OCI-LY3 (cell line): ENCODE measurements around the gene DNM3.

Experiments used
- EZH2phosphoT487 ChIP-seq: fragments of 200-600 bp; shearing (Covaris generic); IDR thresholded peaks from 2 replicates; pipeline ENCODE4 v1.6.1; 2018; ENCODE audit warnings: antibody characterized with exemption, mixed run types, low read depth
- TF ChIP-seq, protein P1 (sequence below): fragments of 200-600, 300-600 bp; sonication (generic); IDR thresholded peaks from 2 replicates; pipeline ENCODE4 v1.5.1; 2014; ENCODE audit warnings: antibody characterized with exemption, low read length, low read depth

DNA sequence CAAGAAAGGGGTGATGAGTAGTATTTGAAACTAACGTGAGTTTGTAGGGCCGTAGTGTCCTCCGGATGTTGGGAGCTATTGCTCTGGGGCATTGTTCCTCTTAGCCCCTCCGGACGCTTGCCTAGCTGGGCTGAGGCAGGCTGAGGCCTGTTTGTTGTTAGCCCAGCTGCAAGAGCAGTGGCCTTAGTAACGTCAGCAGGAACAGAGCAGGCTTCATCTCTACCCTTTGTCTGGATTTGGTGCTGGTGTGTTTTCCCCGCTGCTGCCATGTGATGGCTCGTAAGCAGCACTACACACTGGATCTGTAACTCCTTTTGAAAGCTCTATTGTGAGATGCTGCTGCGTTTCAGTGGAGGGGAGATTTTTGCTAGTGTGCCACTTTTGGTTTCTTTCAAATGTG is 57.6 kb downstream of the DNM3 start:
- TF ChIP-seq, protein P1, sequence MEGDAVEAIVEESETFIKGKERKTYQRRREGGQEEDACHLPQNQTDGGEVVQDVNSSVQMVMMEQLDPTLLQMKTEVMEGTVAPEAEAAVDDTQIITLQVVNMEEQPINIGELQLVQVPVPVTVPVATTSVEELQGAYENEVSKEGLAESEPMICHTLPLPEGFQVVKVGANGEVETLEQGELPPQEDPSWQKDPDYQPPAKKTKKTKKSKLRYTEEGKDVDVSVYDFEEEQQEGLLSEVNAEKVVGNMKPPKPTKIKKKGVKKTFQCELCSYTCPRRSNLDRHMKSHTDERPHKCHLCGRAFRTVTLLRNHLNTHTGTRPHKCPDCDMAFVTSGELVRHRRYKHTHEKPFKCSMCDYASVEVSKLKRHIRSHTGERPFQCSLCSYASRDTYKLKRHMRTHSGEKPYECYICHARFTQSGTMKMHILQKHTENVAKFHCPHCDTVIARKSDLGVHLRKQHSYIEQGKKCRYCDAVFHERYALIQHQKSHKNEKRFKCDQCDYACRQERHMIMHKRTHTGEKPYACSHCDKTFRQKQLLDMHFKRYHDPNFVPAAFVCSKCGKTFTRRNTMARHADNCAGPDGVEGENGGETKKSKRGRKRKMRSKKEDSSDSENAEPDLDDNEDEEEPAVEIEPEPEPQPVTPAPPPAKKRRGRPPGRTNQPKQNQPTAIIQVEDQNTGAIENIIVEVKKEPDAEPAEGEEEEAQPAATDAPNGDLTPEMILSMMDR: no peak
- TF ChIP-seq EZH2phosphoT487: no peak
